Mammary epithelial cell (primary cell): ENCODE data around the gene TSPAN13.

ENCODE experiments used
- CTCF ChIP-seq, 2 donors: IDR thresholded peaks in 1 of 2; conservative IDR thresholded peaks in 1 of 2; 2 replicates each; pipeline ENCODE4 v1.5.1; 2011 to 2012; ENCODE audit warnings: inconsistent platforms in 2 of 2, low read length in 2 of 2, mild to moderate bottlenecking in 2 of 2, control low read depth in 1 of 2, low read depth in 1 of 2; ENCODE audit not compliant: insufficient read depth in 1 of 2; ENCODE audit errors: extremely low read depth in 1 of 2
- EZH2 ChIP-seq: IDR thresholded peaks from 2 replicates; pipeline ENCODE4 v1.6.1; 2012; ENCODE audit warnings: low read length, inconsistent platforms, borderline replicate concordance

GRCh38 chr7:16786257-16786656, 32.7 kb downstream of the TSPAN13 start:
- TF ChIP-seq CTCF (conservative IDR thresholded peaks at IDR 0.05 in 1 of 2, IDR thresholded peaks at IDR 0.05 in 1 of 2; ENCODE audit: extremely low read depth in 1 of 2, insufficient read depth in 1 of 2, low read depth in 1 of 2, low read length in 2 of 2) (no peak), EZH2 (no peak)
